Tibial nerve (tissue), 4 donors: ENCODE data around the gene GPD1L.

Source experiments
- EP300 ChIP-seq, 2 donors: sonication (generic); formaldehyde crosslinking; IDR thresholded peaks; one replicate each; pipeline ENCODE4 v1.6.1; 2017; ENCODE audit warnings: antibody characterized with exemption in 2 of 2, mild to moderate bottlenecking in 1 of 2
- TF ChIP-seq, protein P1 (sequence below), 5 experiments: fragments of 200-600 bp in 3 of 5; fragments of 450-650 bp in 2 of 5; sonication (generic) in 3 of 5; IDR thresholded peaks; one replicate each; pipeline ENCODE4 v1.5.1; 2016 to 2019; ENCODE audit warnings: antibody characterized with exemption in 5 of 5, mild to moderate bottlenecking in 3 of 5, moderate library complexity in 2 of 5

DNA sequence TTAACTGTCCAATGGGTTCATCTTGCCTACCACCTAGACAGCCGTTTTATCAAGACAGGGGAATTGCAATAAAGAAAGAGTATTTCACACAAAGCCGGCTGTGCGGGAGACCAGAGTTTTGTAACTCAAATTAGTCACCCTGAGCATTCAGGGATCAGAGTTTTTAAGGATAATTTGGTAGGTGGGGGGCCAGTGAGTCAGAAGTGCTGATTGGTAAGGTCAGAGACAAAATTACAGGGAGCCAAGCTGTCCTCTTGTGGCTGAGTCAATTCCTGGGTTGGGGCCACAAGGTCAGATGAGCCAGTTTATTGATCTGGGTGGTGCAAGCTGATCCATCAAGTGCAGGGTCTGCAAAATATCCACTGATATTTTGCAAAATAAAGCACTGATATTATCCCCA lies 29.9 kb upstream of the GPD1L start:
- TF ChIP-seq, protein P1, sequence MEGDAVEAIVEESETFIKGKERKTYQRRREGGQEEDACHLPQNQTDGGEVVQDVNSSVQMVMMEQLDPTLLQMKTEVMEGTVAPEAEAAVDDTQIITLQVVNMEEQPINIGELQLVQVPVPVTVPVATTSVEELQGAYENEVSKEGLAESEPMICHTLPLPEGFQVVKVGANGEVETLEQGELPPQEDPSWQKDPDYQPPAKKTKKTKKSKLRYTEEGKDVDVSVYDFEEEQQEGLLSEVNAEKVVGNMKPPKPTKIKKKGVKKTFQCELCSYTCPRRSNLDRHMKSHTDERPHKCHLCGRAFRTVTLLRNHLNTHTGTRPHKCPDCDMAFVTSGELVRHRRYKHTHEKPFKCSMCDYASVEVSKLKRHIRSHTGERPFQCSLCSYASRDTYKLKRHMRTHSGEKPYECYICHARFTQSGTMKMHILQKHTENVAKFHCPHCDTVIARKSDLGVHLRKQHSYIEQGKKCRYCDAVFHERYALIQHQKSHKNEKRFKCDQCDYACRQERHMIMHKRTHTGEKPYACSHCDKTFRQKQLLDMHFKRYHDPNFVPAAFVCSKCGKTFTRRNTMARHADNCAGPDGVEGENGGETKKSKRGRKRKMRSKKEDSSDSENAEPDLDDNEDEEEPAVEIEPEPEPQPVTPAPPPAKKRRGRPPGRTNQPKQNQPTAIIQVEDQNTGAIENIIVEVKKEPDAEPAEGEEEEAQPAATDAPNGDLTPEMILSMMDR (IDR thresholded peaks at IDR 0.05): no peak
- TF ChIP-seq EP300 (IDR thresholded peaks at IDR 0.05): no peak
